Keratinocyte (primary cell): Measurements from ENCODE around the gene ADAD2. TPM values are rescaled to one million over a fixed set of nuclear protein-coding genes. Genes with fewer than 3 reads are reported as not detected.

ENCODE experiments used
- DNase-seq: peaks from one replicate; pipeline ENCODE4 v3.0.0-alpha.2; 2011; ENCODE audit warnings: low read depth, missing footprints, low spot score
- FAIRE-seq: peaks from 2 replicates; lab custom pipeline; 2011; peaks lifted over from hg19 to GRCh38; lab: Jason Lieb, UNC
- H2AFZ ChIP-seq: 2 replicates; pipeline ENCODE4 v1.6.0; 2012; ENCODE audit warnings: low read length, control low read depth, inconsistent platforms; ENCODE audit not compliant: control insufficient read depth
- H3K27ac ChIP-seq: 2 replicates; pipeline ENCODE4 v1.5.1; 2011; ENCODE audit warnings: low read length; ENCODE audit not compliant: control insufficient read depth, insufficient read depth
- H3K27me3 ChIP-seq: 3 replicates; pipeline ENCODE4 v1.6.0; 2011; ENCODE audit warnings: low read length; ENCODE audit not compliant: control insufficient read depth, insufficient read depth; ENCODE audit errors: extremely low read depth
- H3K36me3 ChIP-seq, 2 experiments: 2 replicates in 1 of 2; 3 replicates in 1 of 2; pipeline ENCODE4 v1.5.1; 2011; ENCODE audit warnings: low read length in 2 of 2, mild to moderate bottlenecking in 1 of 2; ENCODE audit not compliant: control insufficient read depth in 2 of 2, insufficient read depth in 2 of 2; ENCODE audit errors: extremely low read depth in 1 of 2
- H3K4me1 ChIP-seq: 3 replicates; pipeline ENCODE4 v1.5.1; 2011; ENCODE audit warnings: low read length; ENCODE audit not compliant: control insufficient read depth, insufficient read depth; ENCODE audit errors: extremely low read depth
- H3K4me2 ChIP-seq: 3 replicates; pipeline ENCODE4 v1.6.0; 2011; ENCODE audit warnings: low read depth, low read length; ENCODE audit not compliant: control insufficient read depth, insufficient read depth; ENCODE audit errors: extremely low read depth
- H3K4me3 ChIP-seq, 3 experiments: fragments of 200-600 bp in 1 of 3; sonication (generic) in 1 of 3; 2 replicates in 2 of 3; 3 replicates in 1 of 3; pipeline ENCODE4 v1.5.1; 2011 to 2016; ENCODE audit warnings: low read length in 3 of 3, mild to moderate bottlenecking in 3 of 3, control low read depth in 2 of 3, inconsistent platforms in 1 of 3, low read depth in 1 of 3, mixed read lengths in 1 of 3, mixed run types in 1 of 3, moderate library complexity in 1 of 3; ENCODE audit not compliant: control insufficient read depth in 2 of 3, insufficient read depth in 2 of 3; ENCODE audit errors: extremely low read depth in 1 of 3
- H3K79me2 ChIP-seq: 2 replicates; pipeline ENCODE4 v1.6.0; 2012; ENCODE audit warnings: low read length; ENCODE audit not compliant: control insufficient read depth, insufficient read depth
- H3K9ac ChIP-seq: 3 replicates; pipeline ENCODE4 v1.6.0; 2011; ENCODE audit warnings: low read length; ENCODE audit not compliant: control insufficient read depth, insufficient read depth; ENCODE audit errors: extremely low read depth
- H3K9me1 ChIP-seq: 3 replicates; pipeline ENCODE4 v1.6.0; 2011; ENCODE audit warnings: low read length; ENCODE audit not compliant: control insufficient read depth, insufficient read depth; ENCODE audit errors: extremely low read depth
- H3K9me3 ChIP-seq: 2 replicates; pipeline ENCODE4 v1.5.1; 2012; ENCODE audit warnings: low read depth, low read length; ENCODE audit not compliant: control insufficient read depth
- H4K20me1 ChIP-seq: 3 replicates; pipeline ENCODE4 v1.6.0; 2011; ENCODE audit warnings: low read length; ENCODE audit not compliant: control insufficient read depth, insufficient read depth; ENCODE audit errors: extremely low read depth
- EZH2 ChIP-seq: IDR thresholded peaks from one replicate; pipeline ENCODE4 v1.6.1; 2012; ENCODE audit warnings: inconsistent platforms, mild to moderate bottlenecking, low read length, moderate library complexity
- dilution Hi-C: fragments of 300-500 bp; cut with MboI; formaldehyde crosslinking; loops from one replicate; pipeline ENCODE4 v1.7.0; 2020; ENCODE audit warnings: low sequenced_read_pairs; ENCODE audit not compliant: extremely low pct_ligation_motif_present
- polyA plus RNA-seq, 5 experiments: library from polyadenylated mRNA; depleted of rRNA in 3 of 5; stranded (reverse) in 3 of 5; stranded (forward) in 1 of 5; unstranded in 1 of 5; fragments of >200 nt; gene quantifications; 1 replicate in 1 of 5; 2 replicates in 3 of 5; 3 replicates in 1 of 5; pipeline versions ENCODE4 v1.2.1 to v1.2.3, GENCODE V29; 2011 to 2012; ENCODE audit warnings: missing spikeins in 2 of 5, low read depth in 1 of 5, low replicate concordance in 1 of 5
- TF ChIP-seq, protein P1 (sequence below), 3 experiments: IDR thresholded peaks in 1 of 3; conservative IDR thresholded peaks in 1 of 3; optimal IDR thresholded peaks in 1 of 3; 2 replicates in 2 of 3; 3 replicates in 1 of 3; pipeline versions ENCODE3 to v1.5.1; 2011; ENCODE audit warnings: low read length in 3 of 3, mild to moderate bottlenecking in 3 of 3, moderate library complexity in 2 of 3, control low read depth in 1 of 3, inconsistent platforms in 1 of 3; ENCODE audit not compliant: insufficient read depth in 2 of 3; ENCODE audit errors: extremely low read depth in 1 of 3

The ADAD2 gene
- polyA plus RNA-seq, 1 donor (not counting 4 experiments of a cell fraction or from before 2014, with no cell fraction given) = not detected

GRCh38 chr16:84143784-84144199 lies 47.2 kb upstream of the ADAD2 start:
- Histone ChIP-seq H4K20me1 (no peaks in the 10 kb centered on the region), H3K79me2 (no peaks in the 10 kb centered on the region), H2AFZ (no peak overlapping the region), H3K9ac (peak overlapping the region; percentile 79), H3K4me2 (peak overlapping the region; percentile 98), H3K9me1 (no peaks in the 10 kb centered on the region), H3K4me3 (peak overlapping the region; percentile 75 to 95 (median 90)), H3K27ac (no peak overlapping the region), H3K27me3 (no peaks in the 10 kb centered on the region), H3K9me3 (no peaks in the 10 kb centered on the region), H3K36me3 (no peaks in the 10 kb centered on the region), H3K4me1 (peaks cover 2% of the 10 kb centered on the region)
- FAIRE-seq (no peak), DNase-seq (no peak)
- dilution Hi-C loops = no loop called here
- no peak for TF ChIP-seq EZH2
- TF ChIP-seq, protein P1, sequence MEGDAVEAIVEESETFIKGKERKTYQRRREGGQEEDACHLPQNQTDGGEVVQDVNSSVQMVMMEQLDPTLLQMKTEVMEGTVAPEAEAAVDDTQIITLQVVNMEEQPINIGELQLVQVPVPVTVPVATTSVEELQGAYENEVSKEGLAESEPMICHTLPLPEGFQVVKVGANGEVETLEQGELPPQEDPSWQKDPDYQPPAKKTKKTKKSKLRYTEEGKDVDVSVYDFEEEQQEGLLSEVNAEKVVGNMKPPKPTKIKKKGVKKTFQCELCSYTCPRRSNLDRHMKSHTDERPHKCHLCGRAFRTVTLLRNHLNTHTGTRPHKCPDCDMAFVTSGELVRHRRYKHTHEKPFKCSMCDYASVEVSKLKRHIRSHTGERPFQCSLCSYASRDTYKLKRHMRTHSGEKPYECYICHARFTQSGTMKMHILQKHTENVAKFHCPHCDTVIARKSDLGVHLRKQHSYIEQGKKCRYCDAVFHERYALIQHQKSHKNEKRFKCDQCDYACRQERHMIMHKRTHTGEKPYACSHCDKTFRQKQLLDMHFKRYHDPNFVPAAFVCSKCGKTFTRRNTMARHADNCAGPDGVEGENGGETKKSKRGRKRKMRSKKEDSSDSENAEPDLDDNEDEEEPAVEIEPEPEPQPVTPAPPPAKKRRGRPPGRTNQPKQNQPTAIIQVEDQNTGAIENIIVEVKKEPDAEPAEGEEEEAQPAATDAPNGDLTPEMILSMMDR (optimal IDR thresholded peaks at IDR 0.05 in 1 of 3, IDR thresholded peaks at IDR 0.05 in 1 of 3, conservative IDR thresholded peaks at IDR 0.05 in 1 of 3; ENCODE audit: extremely low read depth in 1 of 3, insufficient read depth in 2 of 3, low read length in 3 of 3) = no peak

- dilution Hi-C loops = no loop called here
- H3K4me3 ChIP-seq = peak overlapping the region; percentile 75 to 95 (median 90)
- H3K9ac ChIP-seq = peak overlapping the region; percentile 79
- no peak overlapping the region for H3K27ac ChIP-seq
- H3K9me3 ChIP-seq = no peaks in the 10 kb centered on the region
- DNase-seq (no peak), FAIRE-seq (no peak)
- H3K27me3 ChIP-seq = no peaks in the 10 kb centered on the region
- H3K36me3 ChIP-seq = no peaks in the 10 kb centered on the region
- peak overlapping the region; percentile 84 for H2AFZ ChIP-seq
- no peaks in the 10 kb centered on the region for H4K20me1 ChIP-seq
- peak overlapping the region; percentile 98 for H3K4me2 ChIP-seq
- H3K9me1 ChIP-seq = no peaks in the 10 kb centered on the region
- H3K79me2 ChIP-seq = no peaks in the 10 kb centered on the region
- H3K4me1 ChIP-seq = peaks cover 2% of the 10 kb centered on the region
- no peak for TF ChIP-seq EZH2
- TF ChIP-seq, protein P1 (optimal IDR thresholded peaks at IDR 0.05 in 1 of 3, IDR thresholded peaks at IDR 0.05 in 1 of 3, conservative IDR thresholded peaks at IDR 0.05 in 1 of 3; ENCODE audit: extremely low read depth in 1 of 3, insufficient read depth in 2 of 3, low read length in 3 of 3) = peak; percentile 5 to 44 (median 20)
Observed at GRCh38 chr16:84144209-84144858, 46.6 kb upstream of the ADAD2 start.
